ENCODE measurements around the gene GUCY2D. TPM values are rescaled to one million over a fixed set of nuclear protein-coding genes. Genes with fewer than 3 reads are reported as not detected.

Gene GUCY2D
- total RNA-seq, 4 donors from 2014 or later, result 0.14 TPM; not detected in 3

DNA sequence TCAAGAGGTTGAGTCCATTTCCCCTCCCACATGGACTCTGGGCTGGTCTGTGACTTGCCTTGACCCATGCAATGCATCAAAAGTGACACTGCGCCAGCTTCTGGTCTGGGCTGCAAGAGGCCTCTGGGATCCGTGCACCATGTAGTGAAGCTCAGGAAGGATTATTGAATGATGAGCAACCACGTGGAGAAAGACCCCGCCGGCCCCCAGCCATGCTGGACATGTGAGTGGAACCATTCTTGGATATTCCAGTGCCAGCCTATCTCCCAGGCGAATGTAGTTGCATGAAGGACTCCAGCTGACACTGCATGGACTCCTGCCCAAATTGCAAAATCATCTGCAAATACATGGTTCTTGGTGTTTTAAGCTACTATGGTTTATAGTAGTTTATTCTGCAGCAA lies 28.8 kb downstream of the GUCY2D start:
- H3K27ac ChIP-seq, result no peak overlapping the region
- 80% methylated on average over 6 of the region's 6 CpGs; no CpG with 5 or more reads in 1 of the 2 donors for WGBS, 2 donors (ENCODE audit: low coverage in 1 of 2)
- H3K36me3 ChIP-seq, result no peaks in the 10 kb centered on the region
- DNase-seq, result no peak
- H3K4me1 ChIP-seq, result no peaks in the 10 kb centered on the region
- H3K27me3 ChIP-seq, result peaks cover 38% of the 10 kb centered on the region
- H3K9me3 ChIP-seq, result no peaks in the 10 kb centered on the region
- intact Hi-C loops (cut with DNase I; ENCODE audit: low total_unique reads), result no loop called here
- no peak overlapping the region for H3K4me3 ChIP-seq
- TF ChIP-seq EP300 (IDR thresholded peaks at IDR 0.05; ENCODE audit: low read depth), result no peak
- TF ChIP-seq POLR2A (IDR thresholded peaks at IDR 0.05), result no peak
- no peak for TF ChIP-seq POLR2AphosphoS5 (IDR thresholded peaks at IDR 0.05)
- TF ChIP-seq, protein P1, sequence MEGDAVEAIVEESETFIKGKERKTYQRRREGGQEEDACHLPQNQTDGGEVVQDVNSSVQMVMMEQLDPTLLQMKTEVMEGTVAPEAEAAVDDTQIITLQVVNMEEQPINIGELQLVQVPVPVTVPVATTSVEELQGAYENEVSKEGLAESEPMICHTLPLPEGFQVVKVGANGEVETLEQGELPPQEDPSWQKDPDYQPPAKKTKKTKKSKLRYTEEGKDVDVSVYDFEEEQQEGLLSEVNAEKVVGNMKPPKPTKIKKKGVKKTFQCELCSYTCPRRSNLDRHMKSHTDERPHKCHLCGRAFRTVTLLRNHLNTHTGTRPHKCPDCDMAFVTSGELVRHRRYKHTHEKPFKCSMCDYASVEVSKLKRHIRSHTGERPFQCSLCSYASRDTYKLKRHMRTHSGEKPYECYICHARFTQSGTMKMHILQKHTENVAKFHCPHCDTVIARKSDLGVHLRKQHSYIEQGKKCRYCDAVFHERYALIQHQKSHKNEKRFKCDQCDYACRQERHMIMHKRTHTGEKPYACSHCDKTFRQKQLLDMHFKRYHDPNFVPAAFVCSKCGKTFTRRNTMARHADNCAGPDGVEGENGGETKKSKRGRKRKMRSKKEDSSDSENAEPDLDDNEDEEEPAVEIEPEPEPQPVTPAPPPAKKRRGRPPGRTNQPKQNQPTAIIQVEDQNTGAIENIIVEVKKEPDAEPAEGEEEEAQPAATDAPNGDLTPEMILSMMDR (IDR thresholded peaks at IDR 0.05), result no peak
- in situ Hi-C loops (cut with MboI; ENCODE audit: low pct_ligation_motif_present in 1 of 4, low pct_unique_long_range_greater_than_20kb in 1 of 4, low sequenced_read_pairs in 3 of 4), result no loop called here

DNA sequence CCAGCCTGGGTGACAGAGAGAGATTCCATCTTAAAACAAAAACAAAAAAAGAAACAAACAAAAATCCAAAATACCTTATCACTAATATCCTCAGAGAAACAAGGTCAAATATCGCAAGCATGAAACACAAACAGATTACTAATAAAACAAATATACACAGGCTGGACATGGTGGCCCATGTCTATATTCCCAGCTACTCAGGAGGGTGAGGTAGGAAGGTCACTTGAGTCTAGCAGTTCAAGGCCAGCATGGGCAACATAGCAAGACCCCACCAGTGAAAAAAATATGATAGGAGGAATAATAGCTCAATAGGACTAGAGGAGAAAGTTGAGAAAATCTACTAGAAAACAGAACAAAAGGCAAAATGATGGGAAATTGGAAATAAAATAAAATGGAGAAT lies 29.5 kb downstream of the GUCY2D start:
- Histone ChIP-seq H3K4me3 (no peak overlapping the region), H3K27me3 (peaks cover 38% of the 10 kb centered on the region), H3K4me1 (no peaks in the 10 kb centered on the region), H3K36me3 (no peaks in the 10 kb centered on the region), H3K9me3 (no peaks in the 10 kb centered on the region), H3K27ac (no peak overlapping the region)
- in situ Hi-C loops (cut with MboI; ENCODE audit: low pct_ligation_motif_present in 1 of 4, low pct_unique_long_range_greater_than_20kb in 1 of 4, low sequenced_read_pairs in 3 of 4) (no loop called here), intact Hi-C loops (cut with DNase I; ENCODE audit: low total_unique reads) (no loop called here)
- no peak for DNase-seq
- WGBS, 2 donors (ENCODE audit: low coverage in 1 of 2), result 96% methylated on average over 1 of the region's 1 CpG; no CpG with 5 or more reads in 1 of the 2 donors
- TF ChIP-seq, protein P1 (IDR thresholded peaks at IDR 0.05), result no peak
- no peak for TF ChIP-seq POLR2AphosphoS5 (IDR thresholded peaks at IDR 0.05)
- no peak for TF ChIP-seq POLR2A (IDR thresholded peaks at IDR 0.05)
- TF ChIP-seq EP300 (IDR thresholded peaks at IDR 0.05; ENCODE audit: low read depth), result no peak

GRCh38 chr17:8032442-8032841 lies 30.0 kb downstream of the GUCY2D start:
- peaks cover 37% of the 10 kb centered on the region for H3K27me3 ChIP-seq
- H3K4me1 ChIP-seq, result no peaks in the 10 kb centered on the region
- intact Hi-C loops (cut with DNase I; ENCODE audit: low total_unique reads) (no loop called here), in situ Hi-C loops (cut with MboI; ENCODE audit: low pct_ligation_motif_present in 1 of 4, low pct_unique_long_range_greater_than_20kb in 1 of 4, low sequenced_read_pairs in 3 of 4) (no loop called here)
- no peak overlapping the region for H3K4me3 ChIP-seq
- DNase-seq, result no peak
- TF ChIP-seq EP300 (IDR thresholded peaks at IDR 0.05; ENCODE audit: low read depth) (no peak), POLR2A (IDR thresholded peaks at IDR 0.05) (no peak), POLR2AphosphoS5 (IDR thresholded peaks at IDR 0.05) (no peak)
- no peaks in the 10 kb centered on the region for H3K36me3 ChIP-seq
- H3K9me3 ChIP-seq, result no peaks in the 10 kb centered on the region
- 41 to 91% methylated on average over 2 of the region's 2 CpGs for WGBS, 2 donors (ENCODE audit: low coverage in 1 of 2)
- H3K27ac ChIP-seq, result no peak overlapping the region

DNA sequence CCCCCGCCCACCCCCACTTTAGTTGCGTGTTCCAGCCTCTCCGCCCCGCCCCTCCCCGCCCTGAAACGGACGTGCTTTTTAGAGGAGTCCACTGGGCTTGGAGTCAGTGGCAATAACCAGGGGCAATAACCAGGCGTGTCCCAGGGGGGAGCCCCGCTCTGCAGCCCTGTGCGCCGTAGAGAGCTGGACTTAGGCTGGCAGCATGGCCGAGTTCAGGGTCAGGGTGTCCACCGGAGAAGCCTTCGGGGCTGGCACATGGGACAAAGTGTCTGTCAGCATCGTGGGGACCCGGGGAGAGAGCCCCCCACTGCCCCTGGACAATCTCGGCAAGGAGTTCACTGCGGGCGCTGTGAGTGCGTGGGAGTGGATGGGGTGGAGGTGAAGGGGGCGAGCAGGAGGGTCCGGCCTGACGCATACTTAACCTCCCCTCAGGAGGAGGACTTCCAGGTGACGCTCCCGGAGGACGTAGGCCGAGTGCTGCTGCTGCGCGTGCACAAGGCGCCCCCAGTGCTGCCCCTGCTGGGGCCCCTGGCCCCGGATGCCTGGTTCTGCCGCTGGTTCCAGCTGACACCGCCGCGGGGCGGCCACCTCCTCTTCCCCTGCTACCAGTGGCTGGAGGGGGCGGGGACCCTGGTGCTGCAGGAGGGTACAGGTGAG lies 36.7 kb downstream of the GUCY2D start, which contains the start of gene ALOX15B:
Gene ALOX15B, plus strand, starts transcription at position 106 of the 657 bp plus-strand sequence. Its CDS starts 97 bp downstream, at position 203.
- H3K9me3 ChIP-seq, result no peaks in the 10 kb centered on the region
- H3K4me3 ChIP-seq, result peak within 1 kb of the TSS in 3 of 4 donors; percentile 10 to 40 (median 26)
- H3K36me3 ChIP-seq, result no peaks in the 10 kb centered on the region
- intact Hi-C loops (cut with DNase I; ENCODE audit: low total_unique reads) (no loop called here), in situ Hi-C loops (cut with MboI; ENCODE audit: low pct_ligation_motif_present in 1 of 4, low pct_unique_long_range_greater_than_20kb in 1 of 4, low sequenced_read_pairs in 3 of 4) (no loop called here)
- H3K27me3 ChIP-seq, result peaks cover 26% of the 10 kb centered on the region
- no peak within 1 kb of the TSS for H3K27ac ChIP-seq
- WGBS, 2 donors (ENCODE audit: low coverage in 1 of 2), result 15% methylated on average over 28 of the region's 37 CpGs; no CpG with 5 or more reads in 1 of the 2 donors
- peak; percentile 86 for DNase-seq
- peak; percentile 19 for TF ChIP-seq POLR2A (IDR thresholded peaks at IDR 0.05)
- TF ChIP-seq, protein P1 (IDR thresholded peaks at IDR 0.05), result no peak
- peaks cover 0 to 12% (median 10%) of the 10 kb centered on the region in 4 donors for H3K4me1 ChIP-seq

All from transverse colon (tissue), 4 donors.